AG09319 (cell line): ENCODE measurements around the gene UNC79.

Experiments used
- DNase-seq: peaks from one replicate; pipeline ENCODE4 v3.0.0-alpha.2; 2010; ENCODE audit warnings: low read depth; ENCODE audit errors: extremely low read depth
- CTCF ChIP-seq: IDR thresholded peaks from 2 replicates; pipeline ENCODE4 v1.5.1; 2011; ENCODE audit warnings: low read depth, mild to moderate bottlenecking, inconsistent platforms, low read length, moderate library complexity

UNC79 gene

DNA sequence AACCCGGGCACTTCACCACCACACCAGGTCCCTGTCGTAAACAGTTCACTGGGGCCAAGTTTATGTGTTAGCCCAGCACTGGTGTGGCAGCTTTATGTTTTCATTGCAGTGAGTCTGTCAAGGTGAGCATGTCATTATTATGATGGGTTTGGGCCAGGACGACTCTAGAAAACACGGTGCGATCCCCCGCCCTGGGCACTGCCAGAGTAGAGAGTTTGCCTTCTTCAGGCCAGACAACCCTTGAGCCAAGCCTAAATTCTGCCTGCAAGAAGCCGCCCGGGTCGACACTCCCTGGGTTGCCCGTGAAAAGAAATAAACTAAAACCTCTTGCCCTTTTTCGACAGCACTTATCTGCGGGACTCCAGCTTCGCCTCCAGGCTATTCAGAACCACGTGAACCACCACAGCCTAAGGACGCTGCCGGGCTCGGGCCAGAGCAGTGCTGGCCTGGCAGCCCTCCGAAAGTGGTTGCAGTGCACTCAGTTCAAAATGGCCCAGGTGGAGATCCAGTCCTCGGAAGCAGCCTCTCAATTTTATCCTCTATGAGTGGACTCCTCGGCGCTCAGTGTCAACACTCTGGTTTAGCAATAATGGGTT lies 275.7 kb downstream of the UNC79 start:
- DNase-seq, result no peak
- no peak for TF ChIP-seq CTCF

GRCh38 chr14:93707475-93707874 lies 276.7 kb downstream of the UNC79 start:
- TF ChIP-seq CTCF, result no peak
- DNase-seq, result no peak

- DNase-seq, result no peak
- no peak for TF ChIP-seq CTCF
Measured at GRCh38 chr14:93708311-93708734, 277.6 kb downstream of the UNC79 start.

- no peak for DNase-seq
- TF ChIP-seq CTCF, result no peak
Measured at GRCh38 chr14:93708800-93709199, 278.1 kb downstream of the UNC79 start.

DNA sequence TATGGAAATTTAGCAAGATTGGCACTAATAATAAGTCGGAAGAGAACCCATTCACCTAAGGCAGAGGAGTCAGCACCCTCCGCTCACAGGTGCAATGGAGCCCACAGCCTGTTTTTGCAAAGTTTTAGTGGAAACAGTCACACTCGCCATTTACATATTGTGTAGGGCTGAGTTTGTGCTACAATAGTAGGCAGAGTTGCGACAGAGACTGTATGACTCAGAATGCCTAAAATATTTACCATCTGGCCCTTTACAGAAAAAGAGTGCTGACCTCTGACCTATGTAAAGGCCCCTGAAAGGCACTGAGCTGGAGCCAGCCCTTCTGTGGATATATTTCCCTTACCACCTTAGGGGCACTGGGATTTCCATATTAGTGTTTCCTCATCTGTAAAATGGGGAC lies 278.5 kb downstream of the UNC79 start:
- DNase-seq, result no peak
- TF ChIP-seq CTCF, result no peak

- TF ChIP-seq CTCF, result no peak
- DNase-seq, result no peak
Measured at GRCh38 chr14:93712079-93712837, 281.5 kb downstream of the UNC79 start.

DNA sequence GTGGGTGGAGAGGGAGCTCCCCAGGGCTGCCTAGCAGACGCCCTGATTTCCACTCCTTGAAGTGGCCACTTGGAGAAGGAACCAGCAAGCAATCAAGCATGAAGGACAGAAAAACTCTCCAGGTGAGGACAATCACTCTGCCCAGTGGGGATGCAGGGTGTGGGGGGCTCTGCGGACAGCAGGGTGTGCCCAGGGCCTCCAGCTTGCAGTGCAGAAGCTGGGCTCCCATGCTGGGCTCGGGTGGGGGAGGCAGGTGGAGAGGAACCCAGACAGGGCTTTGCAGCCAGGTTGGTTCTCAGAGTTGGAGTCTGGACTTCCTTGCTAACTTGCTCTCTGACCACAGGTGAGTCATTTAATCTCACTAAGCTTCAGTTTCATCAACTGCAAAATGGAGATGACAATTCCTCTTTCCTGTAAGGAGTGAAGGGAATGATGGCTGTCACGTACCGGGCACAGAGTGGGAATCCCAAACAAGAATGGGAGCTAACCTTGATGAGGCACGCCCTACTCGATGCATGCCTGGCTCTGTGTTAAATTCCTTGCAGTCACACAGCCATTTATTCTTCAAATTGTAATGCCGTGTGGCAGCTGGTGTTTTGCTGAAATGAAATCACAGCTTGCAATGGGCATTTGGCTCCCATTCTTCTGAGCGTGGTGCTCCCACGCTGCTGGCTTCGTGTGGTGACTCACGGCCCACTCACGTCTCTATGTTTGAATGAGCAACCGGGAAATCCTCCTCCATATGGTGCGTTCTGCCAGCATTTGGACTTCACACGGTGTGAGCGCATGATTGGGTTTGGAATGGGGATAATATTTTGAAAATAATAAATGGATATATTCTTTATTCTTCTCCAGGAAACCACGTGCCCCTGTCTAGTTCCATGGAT lies 282.3 kb downstream of the UNC79 start:
- no peak for DNase-seq
- TF ChIP-seq CTCF, result no peak
